ENCODE measurements around the gene NHLRC1. TPM values are rescaled to one million over a fixed set of nuclear protein-coding genes. Genes with fewer than 3 reads are reported as not detected.

The NHLRC1 gene
- total and polyA plus RNA-seq, 2 of the 13 experiments (the other 11 are each of a cell fraction or from before 2014, with no cell fraction given) = 0.04 to 0.11 TPM

GRCh38 chr6:18154507-18155149 is 32.2 kb upstream of the NHLRC1 start, which contains the start of gene TPMT (continued):
- TF ChIP-seq POLR2G (IDR thresholded peaks at IDR 0.05; ENCODE audit: low read depth, low read length) = peak; percentile 66; the same call in 1 of the 2 replicates
- 0 out of 2 replicates have a peak, but pooled peaks have one; percentile 65 for TF ChIP-seq ZNF792 (CRISPR knock-in tag; IDR thresholded peaks at IDR 0.05)
- TF ChIP-seq STAT6 (CRISPR knock-in tag; IDR thresholded peaks at IDR 0.05; ENCODE audit: borderline replicate concordance) = no peak; the same call in 1 of the 2 replicates
- no peak for TF ChIP-seq MED13 (CRISPR knock-in tag; IDR thresholded peaks at IDR 0.05)
- TF ChIP-seq KLF9 (CRISPR knock-in tag; IDR thresholded peaks at IDR 0.05; ENCODE audit: low read depth) = no peak
- TF ChIP-seq GMEB2 (CRISPR knock-in tag; IDR thresholded peaks at IDR 0.05; ENCODE audit: low read depth) = no peak
- peak; percentile 83; the same call in 1 of the 2 replicates for TF ChIP-seq SIN3A (IDR thresholded peaks at IDR 0.05; ENCODE audit: borderline replicate concordance, low read depth, low read length)
- no peak for TF ChIP-seq SIX4 (CRISPR knock-in tag; IDR thresholded peaks at IDR 0.05)
- TF ChIP-seq ZBTB39 (CRISPR knock-in tag; IDR thresholded peaks at IDR 0.05) = 0 out of 2 replicates have a peak, but pooled peaks have one; percentile 29
- TF ChIP-seq HDAC1 (CRISPR knock-in tag; IDR thresholded peaks at IDR 0.05) = peak; percentile 20; the same call in 1 of the 2 replicates
- peak; percentile 90 for TF ChIP-seq YY1 (IDR thresholded peaks at IDR 0.05; ENCODE audit: insufficient read depth, insufficient replicate concordance, low read depth, low read length)
- TF ChIP-seq ZNF441 (CRISPR knock-in tag; IDR thresholded peaks at IDR 0.05; ENCODE audit: borderline replicate concordance) = peak; percentile 25; the same call in 1 of the 2 replicates
- no peak for TF ChIP-seq MATR3 (CRISPR knock-in tag; IDR thresholded peaks at IDR 0.05)
- 0 out of 2 replicates have a peak, but pooled peaks have one; percentile 53 for TF ChIP-seq ZFP36L1 (CRISPR knock-in tag; IDR thresholded peaks at IDR 0.05)
- TF ChIP-seq E2F5 (CRISPR knock-in tag; conservative IDR thresholded peaks at IDR 0.05) = peak; percentile 70; the same call in 1 of the 2 replicates
- 0 out of 2 replicates have a peak, but pooled peaks have one; percentile 22 for TF ChIP-seq BRD4 (CRISPR knock-in tag; IDR thresholded peaks at IDR 0.05)
- no peak for TF ChIP-seq ZZZ3 (CRISPR knock-in tag; IDR thresholded peaks at IDR 0.05; ENCODE audit: borderline replicate concordance)
- no peak for TF ChIP-seq ZFP36 (IDR thresholded peaks at IDR 0.05; ENCODE audit: borderline replicate concordance, low read depth, low read length, partially characterized antibody)
- no peak for TF ChIP-seq DNMT1 (CRISPR knock-in tag; IDR thresholded peaks at IDR 0.05)
- TF ChIP-seq SAP130 (CRISPR knock-in tag; IDR thresholded peaks at IDR 0.05; ENCODE audit: low read depth) = peak; percentile 79
- no peak for TF ChIP-seq ATRX (CRISPR knock-in tag; IDR thresholded peaks at IDR 0.05; ENCODE audit: borderline replicate concordance)
